Upper lobe of right lung (tissue), 1 donor: ENCODE data around the gene DPP6. TPM values are rescaled to one million over a fixed set of nuclear protein-coding genes. Genes with fewer than 3 reads are reported as not detected.

ENCODE experiments used
- ATAC-seq: fragments of 200-7000 bp; cut with Tn5 transposase; one replicate; pipeline ENCODE4 v1.9.1; 2020; ENCODE audit warnings: mild to moderate bottlenecking, moderate library complexity
- DNase-seq: peaks from one replicate; pipeline ENCODE4 v3.0.0-alpha.2; 2020
- H3K27ac ChIP-seq: fragments of 200-600 bp; one replicate; pipeline ENCODE4 v1.8.0; 2022
- H3K27me3 ChIP-seq: fragments of 200-600 bp; one replicate; pipeline ENCODE4 v1.8.0; 2022; ENCODE audit warnings: mild to moderate bottlenecking
- H3K36me3 ChIP-seq: fragments of 200-600 bp; one replicate; pipeline ENCODE4 v1.8.0; 2022
- H3K4me1 ChIP-seq: fragments of 200-600 bp; one replicate; pipeline ENCODE4 v1.8.0; 2022
- H3K4me3 ChIP-seq: fragments of 200-600 bp; one replicate; pipeline ENCODE4 v1.8.0; 2022; ENCODE audit warnings: mild to moderate bottlenecking
- H3K9me3 ChIP-seq: fragments of 200-600 bp; one replicate; pipeline ENCODE4 v1.8.0; 2022
- intact Hi-C: fragments of 100-400 bp; cut with DNase I; formaldehyde crosslinking; loops from one replicate; pipeline ENCODE4 v1.11.0; 2022
- total RNA-seq: library from RNA; stranded (reverse); fragmentation: NEBNext Ultra II Directional; extraction: Animal tissue kit (Norgen Biotek cat#: 25700); gene quantifications from one replicate; pipeline ENCODE4 v1.2.1, GENCODE V29; 2021
- TF ChIP-seq, protein P1 (sequence below): fragments of 200-600 bp; IDR thresholded peaks from one replicate; pipeline ENCODE4 v1.8.0; 2022; ENCODE audit warnings: antibody characterized with exemption
- donor health status: DM: no; HTN: yes; CAD: no; lungs with severe emphysema.

DPP6 gene
- total RNA-seq, 1 donor from 2014 or later: 1.6 TPM

DNA sequence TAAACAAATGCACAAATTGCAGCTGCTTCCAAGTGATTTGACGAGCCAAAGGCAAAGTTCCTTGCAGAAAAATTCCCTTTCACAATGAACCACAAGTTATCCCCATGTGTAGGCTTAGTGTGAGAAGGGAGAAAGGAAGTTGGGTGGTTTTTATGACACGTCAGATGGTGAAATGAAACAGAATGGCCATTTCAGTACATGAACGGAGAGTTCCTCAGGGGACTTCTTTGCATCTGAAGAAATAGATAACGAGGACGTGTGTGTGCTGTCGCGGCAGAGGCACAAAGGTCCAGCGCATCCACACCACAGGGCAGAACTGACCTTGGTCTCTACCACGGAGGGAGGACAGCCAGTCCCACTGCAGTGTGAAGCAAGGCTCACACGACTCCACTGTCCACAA lies 814.9 kb downstream of the DPP6 start:
- ATAC-seq (no peak), DNase-seq (peak; percentile 29)
- intact Hi-C loops: no loop called here
- Histone ChIP-seq H3K27me3 (peaks cover 18% of the 10 kb centered on the region), H3K9me3 (no peaks in the 10 kb centered on the region), H3K36me3 (no peaks in the 10 kb centered on the region), H3K4me1 (no peaks in the 10 kb centered on the region), H3K4me3 (no peak overlapping the region), H3K27ac (no peak overlapping the region)
- TF ChIP-seq, protein P1, sequence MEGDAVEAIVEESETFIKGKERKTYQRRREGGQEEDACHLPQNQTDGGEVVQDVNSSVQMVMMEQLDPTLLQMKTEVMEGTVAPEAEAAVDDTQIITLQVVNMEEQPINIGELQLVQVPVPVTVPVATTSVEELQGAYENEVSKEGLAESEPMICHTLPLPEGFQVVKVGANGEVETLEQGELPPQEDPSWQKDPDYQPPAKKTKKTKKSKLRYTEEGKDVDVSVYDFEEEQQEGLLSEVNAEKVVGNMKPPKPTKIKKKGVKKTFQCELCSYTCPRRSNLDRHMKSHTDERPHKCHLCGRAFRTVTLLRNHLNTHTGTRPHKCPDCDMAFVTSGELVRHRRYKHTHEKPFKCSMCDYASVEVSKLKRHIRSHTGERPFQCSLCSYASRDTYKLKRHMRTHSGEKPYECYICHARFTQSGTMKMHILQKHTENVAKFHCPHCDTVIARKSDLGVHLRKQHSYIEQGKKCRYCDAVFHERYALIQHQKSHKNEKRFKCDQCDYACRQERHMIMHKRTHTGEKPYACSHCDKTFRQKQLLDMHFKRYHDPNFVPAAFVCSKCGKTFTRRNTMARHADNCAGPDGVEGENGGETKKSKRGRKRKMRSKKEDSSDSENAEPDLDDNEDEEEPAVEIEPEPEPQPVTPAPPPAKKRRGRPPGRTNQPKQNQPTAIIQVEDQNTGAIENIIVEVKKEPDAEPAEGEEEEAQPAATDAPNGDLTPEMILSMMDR: no peak

DNA sequence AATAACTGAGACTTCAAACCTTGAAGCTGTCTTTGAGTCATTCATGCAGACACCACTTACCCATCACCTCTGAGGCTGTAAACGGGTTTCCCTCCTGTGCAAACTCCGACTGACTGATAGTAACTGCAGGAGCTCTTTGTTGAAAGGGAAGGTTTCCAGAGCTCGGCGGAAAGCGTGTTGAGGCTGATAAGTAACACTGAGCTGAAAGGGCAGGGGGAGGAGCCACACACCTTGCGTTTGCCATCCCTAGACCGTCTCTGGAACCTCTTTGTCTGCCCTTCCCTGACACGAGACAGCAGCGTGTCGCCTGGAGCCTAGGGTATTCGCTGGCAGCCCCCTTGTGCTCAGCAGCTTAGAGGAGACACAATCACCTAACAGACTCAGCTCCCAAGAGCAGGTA lies 816.7 kb downstream of the DPP6 start:
- Histone ChIP-seq H3K4me3 (no peak overlapping the region), H3K27ac (no peak overlapping the region), H3K36me3 (no peaks in the 10 kb centered on the region), H3K9me3 (no peaks in the 10 kb centered on the region), H3K4me1 (no peaks in the 10 kb centered on the region), H3K27me3 (peaks cover 18% of the 10 kb centered on the region)
- no peak for ATAC-seq
- intact Hi-C loops: no loop called here
- peak; percentile 46 for DNase-seq
- TF ChIP-seq, protein P1: no peak

DNA sequence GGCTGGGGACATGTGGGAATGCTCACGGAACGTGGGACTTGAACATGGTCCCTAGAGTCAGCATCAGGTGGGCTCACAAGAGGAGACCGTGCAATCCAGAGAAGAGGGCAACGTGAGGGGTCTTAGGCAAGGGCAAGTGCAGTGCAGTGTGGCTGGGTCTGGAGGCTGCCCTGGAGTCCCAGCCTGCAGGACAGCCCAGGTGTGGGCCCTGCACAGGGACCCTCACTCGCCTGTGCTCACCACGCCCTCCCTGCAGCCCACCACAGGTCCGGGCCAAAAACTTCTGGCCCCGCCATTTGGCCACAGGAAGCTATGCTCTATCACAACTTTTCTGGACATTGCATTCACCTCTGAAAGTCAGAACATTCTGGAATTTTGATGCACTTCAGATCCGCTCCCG lies 817.2 kb downstream of the DPP6 start:
- peak; percentile 31 for DNase-seq
- Histone ChIP-seq H3K36me3 (no peaks in the 10 kb centered on the region), H3K4me3 (no peak overlapping the region), H3K27me3 (peaks cover 18% of the 10 kb centered on the region), H3K4me1 (no peaks in the 10 kb centered on the region), H3K9me3 (no peaks in the 10 kb centered on the region), H3K27ac (no peak overlapping the region)
- TF ChIP-seq, protein P1: no peak
- intact Hi-C loops: no loop called here
- ATAC-seq: no peak

DNA sequence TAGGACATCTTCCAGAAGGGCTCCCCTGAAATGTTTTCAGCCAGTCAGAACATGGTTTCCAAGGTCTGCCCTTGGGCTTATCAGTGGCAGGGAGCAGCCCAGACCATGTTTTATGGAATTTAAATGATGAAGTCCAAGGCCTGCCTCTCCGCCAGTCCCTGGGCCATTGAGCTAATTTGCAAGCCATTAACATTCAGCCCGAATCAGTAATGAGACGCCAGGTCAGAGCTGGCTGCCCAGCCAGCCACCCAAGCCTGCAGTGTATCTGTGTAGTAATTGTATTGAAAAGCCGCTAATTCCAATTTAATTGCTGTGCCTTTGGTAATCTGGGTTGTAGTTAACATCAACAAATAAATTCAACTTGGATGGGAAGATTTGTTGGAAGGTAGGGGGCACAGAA lies 819.3 kb downstream of the DPP6 start:
- no peaks in the 10 kb centered on the region for H3K4me1 ChIP-seq
- no peak overlapping the region for H3K27ac ChIP-seq
- TF ChIP-seq, protein P1: no peak
- no peaks in the 10 kb centered on the region for H3K9me3 ChIP-seq
- no peak overlapping the region for H3K4me3 ChIP-seq
- peak; percentile 27 for DNase-seq
- no peaks in the 10 kb centered on the region for H3K36me3 ChIP-seq
- intact Hi-C loops: no loop called here
- H3K27me3 ChIP-seq: peaks cover 18% of the 10 kb centered on the region
- ATAC-seq: no peak

DNA sequence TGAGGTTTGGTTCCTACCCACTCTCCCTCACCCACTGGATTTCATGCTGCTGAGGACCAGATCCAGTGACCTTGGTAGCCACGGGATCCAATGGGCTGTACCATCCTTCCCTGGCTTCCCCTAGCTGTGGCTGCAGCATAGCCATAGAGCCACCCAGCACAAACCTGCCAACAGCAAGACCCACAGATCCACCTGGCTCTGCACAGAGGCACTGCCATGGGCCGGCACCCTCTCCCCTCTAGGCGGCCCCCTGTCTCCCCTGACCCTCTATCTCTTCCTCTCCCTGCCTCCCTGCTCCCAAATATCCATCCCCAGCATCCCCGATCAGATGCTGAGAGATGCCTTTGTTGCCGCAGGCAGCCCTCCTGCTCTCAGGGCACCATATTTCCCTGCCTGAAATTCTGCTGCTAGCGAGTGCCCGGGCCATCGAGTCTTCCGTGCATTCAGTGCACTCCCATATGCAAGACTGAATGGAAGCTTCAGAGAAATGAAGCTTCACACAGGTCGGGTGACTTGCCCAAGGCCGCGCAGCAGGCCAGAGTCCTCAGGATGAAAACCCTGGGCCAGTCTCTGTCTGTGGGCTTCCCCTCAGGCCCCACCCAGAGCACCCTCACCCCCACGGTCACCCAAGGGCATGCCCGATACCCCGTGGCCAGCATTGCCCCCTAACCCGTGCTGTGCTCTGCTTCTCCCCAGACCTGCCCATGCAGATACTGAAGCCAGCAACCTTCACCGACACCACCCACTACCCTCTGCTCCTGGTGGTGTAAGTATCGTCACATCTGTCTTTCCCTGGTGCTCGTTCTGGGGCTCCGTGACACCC lies 819.9 kb downstream of the DPP6 start:
- ATAC-seq (no peak), DNase-seq (peak; percentile 41)
- H3K4me3 ChIP-seq: no peak overlapping the region
- no peaks in the 10 kb centered on the region for H3K36me3 ChIP-seq
- no peaks in the 10 kb centered on the region for H3K9me3 ChIP-seq
- no peak overlapping the region for H3K27ac ChIP-seq
- TF ChIP-seq, protein P1: no peak
- intact Hi-C loops: no loop called here
- H3K27me3 ChIP-seq: peaks cover 17% of the 10 kb centered on the region
- no peaks in the 10 kb centered on the region for H3K4me1 ChIP-seq
